AG04449 (cell line): ENCODE results near the gene CACNG6.

Experiments
- CTCF ChIA-PET: fragments of 350-600 bp; formaldehyde crosslinking; extraction: SDS; loops from one replicate; lab custom pipeline; 2021; ENCODE audit warnings: antibody characterized with exemption; lab: Yijun Ruan, JAX
- POLR2A ChIA-PET: fragments of 400-600, 350-600 bp; formaldehyde crosslinking; extraction: SDS; loops from one replicate; lab custom pipeline; 2020; ENCODE audit warnings: antibody characterized with exemption, inconsistent platforms; lab: Yijun Ruan, JAX
- DNase-seq: peaks from one replicate; pipeline ENCODE4 v3.0.0-alpha.2; 2010; ENCODE audit warnings: low read depth, low spot score
- H3K4me3 ChIP-seq: 2 replicates; pipeline ENCODE4 v1.5.1; 2011; ENCODE audit warnings: low read depth, mild to moderate bottlenecking, control low read depth, low read length
- CTCF ChIP-seq: IDR thresholded peaks from one replicate; pipeline ENCODE4 v1.5.1; 2011; ENCODE audit warnings: mild to moderate bottlenecking, moderate library complexity, low read length, control low read depth, inconsistent platforms; ENCODE audit not compliant: insufficient read depth; ENCODE audit errors: missing control alignments

Gene CACNG6

DNA sequence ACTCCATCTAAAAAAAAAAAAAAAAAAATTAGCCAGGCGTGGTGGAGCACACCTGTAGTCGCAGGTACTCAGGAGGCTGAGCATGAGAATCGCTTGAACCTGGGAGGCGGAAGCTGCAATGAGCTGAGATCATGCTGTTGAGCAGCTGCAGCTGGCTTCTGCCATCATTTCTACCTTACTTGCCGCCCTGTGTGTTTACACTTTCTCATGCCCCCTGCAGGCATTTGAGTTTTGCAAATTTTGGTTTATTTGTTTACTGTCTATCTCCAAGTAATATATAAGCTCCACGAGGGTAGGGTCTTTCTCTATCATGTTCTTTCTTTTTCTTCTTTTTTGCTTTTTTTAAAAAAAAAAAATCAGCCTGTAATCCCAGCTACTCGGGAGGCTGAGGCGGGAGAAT is 18.0 kb downstream of the CACNG6 start:
- H3K4me3 ChIP-seq, result no peak overlapping the region
- no peak for TF ChIP-seq CTCF
- ChIA-PET CTCF (interaction anchor here (0.8 to 1.5 kb wide), 2 partner anchors 15 to 217 kb away, joined by 3 to 8 read pairs; no protein-coding TSS in a partner anchor), POLR2A (no interaction called here)
- DNase-seq, result no peak

GRCh38 chr19:54010474-54010873 is 19.0 kb downstream of the CACNG6 start:
- ChIA-PET CTCF (interaction anchor here (1.5 kb wide), 1 partner anchor 14 kb away, joined by 8 read pairs; no protein-coding TSS in a partner anchor), POLR2A (no interaction called here)
- TF ChIP-seq CTCF, result no peak
- no peak overlapping the region for H3K4me3 ChIP-seq
- no peak for DNase-seq

DNA sequence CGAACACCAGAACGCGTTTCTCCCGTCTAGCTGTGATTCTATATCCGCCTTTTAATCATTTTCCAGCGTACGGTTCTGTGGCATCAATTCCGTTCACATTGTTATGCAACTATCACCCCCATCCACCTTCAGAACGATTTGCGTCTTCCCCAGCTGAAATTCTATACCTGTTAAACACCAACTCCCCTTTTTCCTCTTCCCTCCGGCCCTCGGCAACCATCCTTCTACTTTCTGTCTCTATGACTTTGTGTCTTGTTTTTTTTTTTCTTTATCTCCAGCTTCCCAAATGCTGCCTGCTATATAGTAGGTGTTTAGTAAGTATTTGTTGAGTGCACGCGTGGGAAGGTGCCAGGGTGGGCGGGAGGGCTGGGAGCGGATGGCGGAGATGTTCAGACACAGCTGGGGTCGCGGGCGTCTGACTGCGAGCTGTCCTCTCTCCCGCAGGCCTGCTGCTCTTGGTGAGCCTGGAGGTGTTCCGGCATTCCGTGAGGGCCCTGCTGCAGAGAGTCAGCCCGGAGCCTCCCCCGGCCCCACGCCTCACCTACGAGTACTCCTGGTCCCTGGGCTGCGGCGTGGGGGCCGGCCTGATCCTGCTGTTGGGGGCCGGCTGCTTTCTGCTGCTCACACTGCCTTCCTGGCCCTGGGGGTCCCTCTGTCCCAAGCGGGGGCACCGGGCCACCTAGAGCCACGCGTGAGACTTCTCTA is 20.2 kb downstream of the CACNG6 start:
- no peak for DNase-seq
- CTCF ChIA-PET, result no interaction called here
- H3K4me3 ChIP-seq, result no peak overlapping the region
- POLR2A ChIA-PET, result no interaction called here
- TF ChIP-seq CTCF, result no peak

DNA sequence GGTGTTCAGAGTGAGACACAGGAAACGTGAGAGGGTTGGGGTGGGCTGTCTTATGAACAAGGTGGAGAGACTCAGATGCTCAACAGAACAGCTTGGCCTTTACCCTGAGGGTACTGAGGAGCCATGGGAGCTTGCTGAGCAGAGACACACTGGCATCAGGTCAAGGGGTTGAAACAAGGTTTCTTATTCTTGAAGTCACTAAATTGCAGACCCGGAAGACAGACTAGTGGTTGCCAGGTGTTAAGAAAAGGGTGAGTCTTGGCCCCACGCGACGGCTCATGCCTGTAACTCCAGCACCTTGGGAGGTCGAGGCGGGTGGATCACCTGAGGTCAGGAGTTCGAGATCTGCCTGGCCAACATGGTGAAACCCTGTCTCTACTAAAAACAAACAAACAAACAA is 22.4 kb downstream of the CACNG6 start:
- ChIA-PET POLR2A (no interaction called here), CTCF (interaction anchor here (1.6 kb wide), 1 partner anchor 10 kb away, joined by 5 read pairs; no protein-coding TSS in a partner anchor)
- DNase-seq, result no peak
- TF ChIP-seq CTCF, result no peak
- H3K4me3 ChIP-seq, result no peak overlapping the region

- ChIA-PET CTCF (no interaction called here), POLR2A (no interaction called here)
- DNase-seq, result no peak
- H3K4me3 ChIP-seq, result no peak overlapping the region
- TF ChIP-seq CTCF, result no peak
Observed at GRCh38 chr19:54014920-54015560, 23.6 kb downstream of the CACNG6 start.

DNA sequence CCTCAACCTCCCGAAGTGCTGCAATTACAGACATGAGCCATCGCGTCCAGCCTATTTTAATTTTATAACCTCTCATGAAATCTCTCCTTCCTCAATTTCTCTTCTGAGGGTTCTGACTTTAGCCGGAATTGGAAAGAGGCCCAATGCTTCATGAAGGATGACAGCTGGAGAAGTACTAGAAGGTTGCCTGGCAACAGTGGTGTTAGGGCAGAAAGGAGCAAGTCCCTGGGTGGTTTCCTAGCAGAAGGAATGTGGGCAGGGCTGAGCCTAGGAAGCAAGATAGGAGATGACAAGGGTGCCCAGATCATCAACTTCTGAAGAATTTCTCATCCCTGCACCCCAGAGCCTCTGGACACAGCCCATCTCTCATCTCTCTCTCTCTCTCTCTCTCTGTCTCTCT is 25.8 kb downstream of the CACNG6 start:
- ChIA-PET CTCF (interaction anchor here (1.5 to 2.4 kb wide), 2 partner anchors 11 to 165 kb away, joined by 4 to 5 read pairs; no protein-coding TSS in a partner anchor), POLR2A (no interaction called here)
- H3K4me3 ChIP-seq, result no peak overlapping the region
- TF ChIP-seq CTCF, result no peak
- DNase-seq, result no peak
